ENCODE measurements around the gene FILIP1. TPM values are rescaled to one million over a fixed set of nuclear protein-coding genes. Genes with fewer than 3 reads are reported as not detected.

FILIP1 gene
- total RNA-seq, 4 donors from 2014 or later, result 0.08 to 2.3 (median 0.25) TPM

GRCh38 chr6:75516757-75517156 is 23.2 kb upstream of the FILIP1 start:
- H3K4me3 ChIP-seq, result no peak overlapping the region
- H3K4me1 ChIP-seq, result no peaks in the 10 kb centered on the region
- H3K27me3 ChIP-seq, result no peaks in the 10 kb centered on the region
- no peak for DNase-seq (ENCODE audit: low spot score in 2 of 2)
- no peak overlapping the region for H3K27ac ChIP-seq
- WGBS, result 33% methylated on average over 2 of the region's 2 CpGs
- no peaks in the 10 kb centered on the region for H3K9me3 ChIP-seq
- TF ChIP-seq EP300 (IDR thresholded peaks at IDR 0.05) (no peak), CTCF (IDR thresholded peaks at IDR 0.05) (no peak), POLR2AphosphoS5 (IDR thresholded peaks at IDR 0.05) (no peak), POLR2A (IDR thresholded peaks at IDR 0.05) (no peak)
- H3K36me3 ChIP-seq, result no peaks in the 10 kb centered on the region

GRCh38 chr6:75512591-75512990 is 19.0 kb upstream of the FILIP1 start:
- TF ChIP-seq POLR2A (IDR thresholded peaks at IDR 0.05) (no peak), EP300 (IDR thresholded peaks at IDR 0.05) (no peak), CTCF (IDR thresholded peaks at IDR 0.05) (no peak), POLR2AphosphoS5 (IDR thresholded peaks at IDR 0.05) (no peak)
- no peaks in the 10 kb centered on the region for H3K36me3 ChIP-seq
- H3K4me1 ChIP-seq, result no peaks in the 10 kb centered on the region
- WGBS, result 77% methylated on average over 2 of the region's 2 CpGs
- no peak for DNase-seq (ENCODE audit: low spot score in 2 of 2)
- no peak overlapping the region for H3K27ac ChIP-seq
- no peak overlapping the region for H3K4me3 ChIP-seq
- H3K9me3 ChIP-seq, result no peaks in the 10 kb centered on the region
- no peaks in the 10 kb centered on the region for H3K27me3 ChIP-seq

GRCh38 chr6:75505424-75505823 is 11.8 kb upstream of the FILIP1 start:
- Histone ChIP-seq H3K27ac (no peak overlapping the region), H3K36me3 (no peaks in the 10 kb centered on the region), H3K4me1 (no peaks in the 10 kb centered on the region), H3K27me3 (no peaks in the 10 kb centered on the region), H3K4me3 (no peak overlapping the region), H3K9me3 (no peaks in the 10 kb centered on the region)
- no peak for DNase-seq (ENCODE audit: low spot score in 2 of 2)
- TF ChIP-seq EP300 (IDR thresholded peaks at IDR 0.05), result no peak
- TF ChIP-seq POLR2A (IDR thresholded peaks at IDR 0.05), result no peak
- no peak for TF ChIP-seq CTCF (IDR thresholded peaks at IDR 0.05)
- no peak for TF ChIP-seq POLR2AphosphoS5 (IDR thresholded peaks at IDR 0.05)
- 70% methylated on average over 2 of the region's 2 CpGs for WGBS

- TF ChIP-seq CTCF (IDR thresholded peaks at IDR 0.05), result peak in 1 of 2 donors; percentile 19
- no peak for TF ChIP-seq POLR2A (IDR thresholded peaks at IDR 0.05)
- Histone ChIP-seq H3K27me3 (no peaks in the 10 kb centered on the region), H3K27ac (no peak overlapping the region), H3K4me3 (no peak overlapping the region), H3K4me1 (no peaks in the 10 kb centered on the region), H3K9me3 (no peaks in the 10 kb centered on the region), H3K36me3 (no peaks in the 10 kb centered on the region)
- WGBS, result 79% methylated on average over 4 of the region's 4 CpGs
- DNase-seq (ENCODE audit: low spot score in 2 of 2), result no peak
Observed at GRCh38 chr6:75504465-75505222, 11.0 kb upstream of the FILIP1 start.

- no peak for DNase-seq (ENCODE audit: low spot score in 2 of 2)
- Histone ChIP-seq H3K9me3 (no peaks in the 10 kb centered on the region), H3K27me3 (no peaks in the 10 kb centered on the region), H3K27ac (no peak overlapping the region), H3K4me3 (no peak overlapping the region), H3K36me3 (no peaks in the 10 kb centered on the region), H3K4me1 (no peaks in the 10 kb centered on the region)
- 33% methylated on average over 2 of the region's 2 CpGs for WGBS
- TF ChIP-seq POLR2AphosphoS5 (IDR thresholded peaks at IDR 0.05) (no peak), CTCF (IDR thresholded peaks at IDR 0.05) (no peak), EP300 (IDR thresholded peaks at IDR 0.05) (no peak)
Observed at GRCh38 chr6:75503291-75503690, 9.7 kb upstream of the FILIP1 start.

Measured in suprapubic skin (tissue), 4 donors.